A549 (cell line): ENCODE measurements around the gene FRY. TPM values are rescaled to one million over a fixed set of nuclear protein-coding genes. Genes with fewer than 3 reads are reported as not detected.
A peak's percentile ranks its signal among the peaks of the same experiment; 100 is the strongest.

ENCODE experiments used
- ATAC-seq, 2 experiments: fragments of 200-7000 bp in 1 of 2; fragments of >200 bp in 1 of 2; cut with Nextera tagmentation in 1 of 2; cut with Tn5 transposase in 1 of 2; 3 replicates each; pipeline versions ENCODE4 v1.8.0 to v1.9.1; 2018 to 2020; ENCODE audit warnings: mild to moderate bottlenecking in 1 of 2, moderate library complexity in 1 of 2
- CTCF ChIA-PET: fragments of 300-600 bp; sonication (Branson Sonifier 250); formaldehyde crosslinking; extraction: SDS; loops from one replicate; lab custom pipeline; 2021; ENCODE audit warnings: antibody characterized with exemption, inconsistent platforms; lab: Yijun Ruan, JAX
- POLR2A ChIA-PET: fragments of 350-600 bp; formaldehyde crosslinking; extraction: SDS; loops from one replicate; lab custom pipeline; 2021; ENCODE audit warnings: antibody characterized with exemption, inconsistent platforms; lab: Yijun Ruan, JAX
- DNase-seq, 2 experiments: peaks; one replicate each; pipeline versions ENCODE4 v3.0.0 to v3.0.0-alpha.2; 2011 to 2016; ENCODE audit warnings: low read depth in 1 of 2, low spot score in 1 of 2
- FAIRE-seq: peaks from 2 replicates; lab custom pipeline; 2011; peaks lifted over from hg19 to GRCh38; lab: Jason Lieb, UNC
- H3K27ac ChIP-seq, 2 experiments: fragments of >200 bp; sonication (Bioruptor Twin); formaldehyde crosslinking; 3 replicates each; pipeline ENCODE4 v1.5.1; 2016 to 2017
- H3K4me1 ChIP-seq: fragments of >200 bp; sonication (Bioruptor Twin); formaldehyde crosslinking; 3 replicates; pipeline ENCODE4 v1.6.1; 2016
- H3K4me2 ChIP-seq: fragments of >200 bp; sonication (Bioruptor Twin); formaldehyde crosslinking; 3 replicates; pipeline ENCODE4 v1.6.1; 2016
- H3K4me3 ChIP-seq: fragments of >200 bp; sonication (Bioruptor Twin); formaldehyde crosslinking; 3 replicates; pipeline ENCODE4 v1.5.1; 2016
- H3K9me3 ChIP-seq: fragments of >200 bp; sonication (Bioruptor Twin); formaldehyde crosslinking; 3 replicates; pipeline ENCODE4 v1.6.1; 2016
- ATOH8 ChIP-seq: fragments of 250-450 bp; sonication (Bioruptor Pico); IDR thresholded peaks from 2 replicates; pipeline ENCODE4 v1.5.0; 2020; ENCODE audit warnings: low read depth, mild to moderate bottlenecking, moderate library complexity
- BCL3 ChIP-seq: fragments of >200 bp; sonication (Bioruptor Twin); formaldehyde crosslinking; IDR thresholded peaks from 3 replicates; pipeline ENCODE4 v1.6.1; 2016
- CBX2 ChIP-seq: fragments of 200-600 bp; sonication (generic); IDR thresholded peaks from 2 replicates; pipeline ENCODE4 v1.6.1; 2016; ENCODE audit warnings: low read depth, mild to moderate bottlenecking, borderline replicate concordance
- CBX8 ChIP-seq: fragments of 200-600 bp; sonication (generic); IDR thresholded peaks from 2 replicates; pipeline ENCODE4 v1.6.1; 2016
- CEBPB ChIP-seq, 2 experiments: fragments of >200 bp in 1 of 2; sonication (Bioruptor Twin) in 1 of 2; formaldehyde crosslinking in 1 of 2; IDR thresholded peaks; 2 replicates each; pipeline ENCODE4 v1.6.1; 2012 to 2016
- CHD2 ChIP-seq: fragments of 150-350 bp; IDR thresholded peaks from 2 replicates; pipeline ENCODE4 v1.6.1; 2014; ENCODE audit warnings: low read length; ENCODE audit not compliant: partially characterized antibody
- EP300 ChIP-seq, 2 experiments: fragments of >200 bp; sonication (Bioruptor Twin); formaldehyde crosslinking; IDR thresholded peaks; 2 replicates in 1 of 2; 3 replicates in 1 of 2; pipeline ENCODE4 v1.6.1; 2016 to 2017
- ESRRA ChIP-seq: fragments of 150-350 bp; IDR thresholded peaks from 2 replicates; pipeline ENCODE4 v1.6.1; 2014; ENCODE audit warnings: mild to moderate bottlenecking, low read length, borderline replicate concordance
- FOSB ChIP-seq: fragments of 250-450 bp; sonication (Bioruptor Pico); IDR thresholded peaks from 2 replicates; pipeline ENCODE4 v1.5.0; 2020; ENCODE audit warnings: mild to moderate bottlenecking, moderate library complexity
- FOSL2 ChIP-seq, 2 experiments: fragments of 450-650 bp in 1 of 2; fragments of >200 bp in 1 of 2; sonication (Bioruptor Twin) in 1 of 2; formaldehyde crosslinking; IDR thresholded peaks; 2 replicates each; pipeline versions ENCODE4 v1.5.0 to v1.6.1; 2016 to 2020; ENCODE audit warnings: mild to moderate bottlenecking in 1 of 2, moderate library complexity in 1 of 2
- FOXS1 ChIP-seq: fragments of 250-450 bp; sonication (Bioruptor Pico); IDR thresholded peaks from 2 replicates; pipeline ENCODE4 v1.5.0; 2020; ENCODE audit warnings: mild to moderate bottlenecking, moderate library complexity
- HDAC2 ChIP-seq: fragments of 200-600 bp; sonication (generic); IDR thresholded peaks from 2 replicates; pipeline ENCODE4 v1.6.1; 2016
- HOXA7 ChIP-seq: fragments of 250-450 bp; sonication (Bioruptor Pico); IDR thresholded peaks from 2 replicates; pipeline ENCODE4 v1.5.0; 2020; ENCODE audit warnings: mild to moderate bottlenecking, moderate library complexity
- HOXB5 ChIP-seq: fragments of 250-450 bp; sonication (Bioruptor Pico); IDR thresholded peaks from 2 replicates; pipeline ENCODE4 v1.5.0; 2020; ENCODE audit warnings: mild to moderate bottlenecking, moderate library complexity
- JUN ChIP-seq, 2 experiments: fragments of >200 bp; sonication (Bioruptor Twin); formaldehyde crosslinking; IDR thresholded peaks; 2 replicates in 1 of 2; 3 replicates in 1 of 2; pipeline ENCODE4 v1.6.1; 2016 to 2017
- KDM1A ChIP-seq: fragments of 200-600 bp; sonication (generic); IDR thresholded peaks from 2 replicates; pipeline ENCODE4 v1.6.1; 2016; ENCODE audit warnings: low read depth, mild to moderate bottlenecking
- MAFK ChIP-seq: fragments of 450-650 bp; IDR thresholded peaks from 2 replicates; pipeline ENCODE4 v1.6.1; 2014; ENCODE audit not compliant: partially characterized antibody
- NPAS2 ChIP-seq: fragments of 250-450 bp; sonication (Bioruptor Pico); IDR thresholded peaks from 2 replicates; pipeline ENCODE4 v1.8.0; 2022; ENCODE audit warnings: mild to moderate bottlenecking, moderate library complexity, borderline replicate concordance
- NR3C1 ChIP-seq: fragments of >200 bp; sonication (Bioruptor Twin); formaldehyde crosslinking; IDR thresholded peaks from 3 replicates; pipeline ENCODE4 v1.6.1; 2017
- RAD21 ChIP-seq, 2 experiments: fragments of >200 bp in 1 of 2; sonication (Bioruptor Twin) in 1 of 2; formaldehyde crosslinking in 1 of 2; IDR thresholded peaks in 1 of 2; conservative IDR thresholded peaks in 1 of 2; 2 replicates in 1 of 2; 3 replicates in 1 of 2; pipeline ENCODE4 v1.6.1; 2012 to 2018; ENCODE audit warnings: inconsistent platforms in 1 of 2
- RARB ChIP-seq: fragments of 250-450 bp; sonication (Bioruptor Pico); IDR thresholded peaks from 2 replicates; pipeline ENCODE4 v1.8.0; 2021; ENCODE audit warnings: mild to moderate bottlenecking, moderate library complexity
- SREBF2 ChIP-seq: fragments of 450-650 bp; IDR thresholded peaks from 2 replicates; pipeline ENCODE4 v1.6.1; 2014; ENCODE audit warnings: mild to moderate bottlenecking, moderate library complexity
- TFCP2L1 ChIP-seq: fragments of 250-450 bp; sonication (Bioruptor Pico); IDR thresholded peaks from 2 replicates; pipeline ENCODE4 v1.5.0; 2021; ENCODE audit warnings: mild to moderate bottlenecking
- USF2 ChIP-seq: fragments of 450-650 bp; IDR thresholded peaks from 2 replicates; pipeline ENCODE4 v1.6.1; 2014; ENCODE audit warnings: antibody characterized with exemption
- ZNF302 ChIP-seq: fragments of 250-450 bp; sonication (Bioruptor Pico); IDR thresholded peaks from 2 replicates; pipeline ENCODE4 v1.9.0; 2021; ENCODE audit warnings: inconsistent platforms, mild to moderate bottlenecking, moderate library complexity
- WGBS: methylation state at CpG from one replicate; pipeline ENCODE4 v1.1.6; 2017; ENCODE audit errors: missing lambda C conversion rate; 5-methylcytosine and 5-hydroxymethylcytosine counted together
- polyA plus RNA-seq, 4 experiments: library from polyadenylated mRNA; depleted of rRNA in 3 of 4; stranded (reverse); fragments of >200 nt; fragmentation: RNase III in 1 of 4; extraction: RNeasy Plus Mini Kit Qiagen cat#74134 plus additional on column Dnase treatment in 1 of 4; gene quantifications; 2 replicates in 3 of 4; 3 replicates in 1 of 4; pipeline ENCODE4 v1.2.3, GENCODE V29; 2011 to 2017
- TF ChIP-seq, protein P1 (sequence below): fragments of 150-350 bp; IDR thresholded peaks from 2 replicates; pipeline ENCODE4 v1.6.1; 2014; ENCODE audit warnings: low read depth, mild to moderate bottlenecking, low read length
- TF ChIP-seq, protein P2 (sequence below): IDR thresholded peaks from 2 replicates; pipeline ENCODE4 v1.6.1; 2012
- TF ChIP-seq, protein P3 (sequence below): IDR thresholded peaks from 2 replicates; pipeline ENCODE4 v1.6.1; 2012

Gene FRY
- polyA plus RNA-seq, 2 of the 4 experiments (the other 2 are of a cell fraction), result 0.08 to 0.26 TPM

- H3K4me2 ChIP-seq, result peak overlapping the region; percentile 96
- WGBS, result 58% methylated on average over 6 of the region's 6 CpGs
- ATAC-seq, result no peak
- peak overlapping the region; percentile 78 for H3K4me3 ChIP-seq
- CTCF ChIA-PET, result no interaction called here
- no peak for FAIRE-seq
- no peak for DNase-seq
- peak overlapping the region; percentile 86 to 93; a peak in 5 of 6 replicates for H3K27ac ChIP-seq
- H3K4me1 ChIP-seq, result peaks cover 6% of the 10 kb centered on the region; the same call in 1 of the 3 replicates
- POLR2A ChIA-PET, result no interaction called here
- H3K9me3 ChIP-seq, result no peaks in the 10 kb centered on the region
- TF ChIP-seq, protein P1, sequence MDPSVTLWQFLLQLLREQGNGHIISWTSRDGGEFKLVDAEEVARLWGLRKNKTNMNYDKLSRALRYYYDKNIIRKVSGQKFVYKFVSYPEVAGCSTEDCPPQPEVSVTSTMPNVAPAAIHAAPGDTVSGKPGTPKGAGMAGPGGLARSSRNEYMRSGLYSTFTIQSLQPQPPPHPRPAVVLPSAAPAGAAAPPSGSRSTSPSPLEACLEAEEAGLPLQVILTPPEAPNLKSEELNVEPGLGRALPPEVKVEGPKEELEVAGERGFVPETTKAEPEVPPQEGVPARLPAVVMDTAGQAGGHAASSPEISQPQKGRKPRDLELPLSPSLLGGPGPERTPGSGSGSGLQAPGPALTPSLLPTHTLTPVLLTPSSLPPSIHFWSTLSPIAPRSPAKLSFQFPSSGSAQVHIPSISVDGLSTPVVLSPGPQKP, result no peak
- TF ChIP-seq MAFK (no peak), CEBPB (IDR thresholded peaks at IDR 0.05) (no peak), NPAS2 (CRISPR knock-in tag) (no peak), RARB (no peak), HOXA7 (no peak), CHD2 (no peak), HDAC2 (no peak), ESRRA (no peak), CBX8 (no peak), TFCP2L1 (no peak)
Observed at GRCh38 chr13:32316501-32316900, 284.9 kb downstream of the FRY start.

DNA sequence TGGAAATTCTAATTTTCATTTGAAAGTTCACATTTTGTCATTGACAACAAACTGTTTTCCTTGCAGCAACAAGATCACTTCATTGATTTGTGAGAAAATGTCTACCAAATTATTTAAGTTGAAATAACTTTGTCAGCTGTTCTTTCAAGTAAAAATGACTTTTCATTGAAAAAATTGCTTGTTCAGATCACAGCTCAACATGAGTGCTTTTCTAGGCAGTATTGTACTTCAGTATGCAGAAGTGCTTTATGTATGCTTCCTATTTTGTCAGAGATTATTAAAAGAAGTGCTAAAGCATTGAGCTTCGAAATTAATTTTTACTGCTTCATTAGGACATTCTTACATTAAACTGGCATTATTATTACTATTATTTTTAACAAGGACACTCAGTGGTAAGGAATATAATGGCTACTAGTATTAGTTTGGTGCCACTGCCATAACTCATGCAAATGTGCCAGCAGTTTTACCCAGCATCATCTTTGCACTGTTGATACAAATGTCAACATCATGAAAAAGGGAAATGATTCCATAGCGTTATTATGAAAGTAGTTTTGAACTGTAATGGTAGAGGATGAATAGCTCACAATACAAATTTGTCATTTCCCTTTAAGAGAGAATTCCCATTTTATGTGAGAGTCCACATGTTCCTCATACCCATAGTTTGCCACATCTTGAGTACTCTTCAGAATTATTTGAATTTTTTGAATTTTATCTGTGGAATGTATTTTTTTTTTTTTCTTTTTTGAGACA, 286.3 kb downstream of the FRY start:
- DNase-seq (no peak), ATAC-seq (no peak), FAIRE-seq (no peak)
- Histone ChIP-seq H3K4me1 (peaks cover 6% of the 10 kb centered on the region; the same call in 1 of the 3 replicates), H3K4me2 (no peak overlapping the region), H3K4me3 (no peak overlapping the region), H3K9me3 (no peaks in the 10 kb centered on the region), H3K27ac (no peak overlapping the region)
- POLR2A ChIA-PET, result interaction anchor here (0.6 kb wide), 1 partner anchor 181 kb away, joined by 5 read pairs; no protein-coding TSS in a partner anchor
- 91% methylated on average over 2 of the region's 2 CpGs for WGBS
- TF ChIP-seq TFCP2L1 (no peak), NR3C1 (no peak), ESRRA (no peak), USF2 (no peak), RARB (no peak), CBX2 (no peak), JUN (IDR thresholded peaks at IDR 0.05) (no peak), SREBF2 (no peak), EP300 (IDR thresholded peaks at IDR 0.05) (no peak), FOSL2 (IDR thresholded peaks at IDR 0.05) (no peak), FOSL2 (CRISPR knock-in tag; IDR thresholded peaks at IDR 0.05) (no peak)
- TF ChIP-seq, protein P2, sequence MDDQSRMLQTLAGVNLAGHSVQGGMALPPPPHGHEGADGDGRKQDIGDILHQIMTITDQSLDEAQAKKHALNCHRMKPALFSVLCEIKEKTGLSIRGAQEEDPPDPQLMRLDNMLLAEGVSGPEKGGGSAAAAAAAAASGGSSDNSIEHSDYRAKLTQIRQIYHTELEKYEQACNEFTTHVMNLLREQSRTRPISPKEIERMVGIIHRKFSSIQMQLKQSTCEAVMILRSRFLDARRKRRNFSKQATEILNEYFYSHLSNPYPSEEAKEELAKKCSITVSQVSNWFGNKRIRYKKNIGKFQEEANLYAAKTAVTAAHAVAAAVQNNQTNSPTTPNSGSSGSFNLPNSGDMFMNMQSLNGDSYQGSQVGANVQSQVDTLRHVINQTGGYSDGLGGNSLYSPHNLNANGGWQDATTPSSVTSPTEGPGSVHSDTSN, result no peak
- CTCF ChIA-PET, result interaction anchor here (0.6 to 1.2 kb wide), 3 partner anchors 13 to 118 kb away, joined by 3 read pairs; no protein-coding TSS in a partner anchor

- POLR2A ChIA-PET, result no interaction called here
- H3K4me2 ChIP-seq, result no peak overlapping the region
- TF ChIP-seq NR3C1, result no peak
- TF ChIP-seq HOXB5 (CRISPR knock-in tag), result no peak
- TF ChIP-seq ATOH8 (CRISPR knock-in tag), result no peak
- TF ChIP-seq FOXS1 (CRISPR knock-in tag), result no peak
- TF ChIP-seq HOXA7, result no peak
- no peak for TF ChIP-seq JUN (IDR thresholded peaks at IDR 0.05)
- no peak for TF ChIP-seq BCL3
- no peak for TF ChIP-seq SREBF2
- no peak for TF ChIP-seq ZNF302 (CRISPR knock-in tag)
- no peak for TF ChIP-seq RAD21 (conservative IDR thresholded peaks at IDR 0.05 in 1 of 2, IDR thresholded peaks at IDR 0.05 in 1 of 2)
- no peak for TF ChIP-seq FOSB (CRISPR knock-in tag)
- TF ChIP-seq, protein P3, sequence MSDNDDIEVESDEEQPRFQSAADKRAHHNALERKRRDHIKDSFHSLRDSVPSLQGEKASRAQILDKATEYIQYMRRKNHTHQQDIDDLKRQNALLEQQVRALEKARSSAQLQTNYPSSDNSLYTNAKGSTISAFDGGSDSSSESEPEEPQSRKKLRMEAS, result no peak
- TF ChIP-seq KDM1A, result no peak
- no peak for ATAC-seq
- H3K27ac ChIP-seq, result no peak overlapping the region
- WGBS, result 81% methylated on average over 4 of the region's 4 CpGs
- H3K4me1 ChIP-seq, result 0 out of 3 replicates have a peak, but pooled peaks cover 3% of the 10 kb centered on the region
- CTCF ChIA-PET, result no interaction called here
- no peak for DNase-seq
- no peak overlapping the region for H3K4me3 ChIP-seq
- no peaks in the 10 kb centered on the region for H3K9me3 ChIP-seq
- FAIRE-seq, result no peak
Observed at GRCh38 chr13:32320528-32320927, 289.0 kb downstream of the FRY start.
